ENCODE results near the gene MAP3K3.

DNA sequence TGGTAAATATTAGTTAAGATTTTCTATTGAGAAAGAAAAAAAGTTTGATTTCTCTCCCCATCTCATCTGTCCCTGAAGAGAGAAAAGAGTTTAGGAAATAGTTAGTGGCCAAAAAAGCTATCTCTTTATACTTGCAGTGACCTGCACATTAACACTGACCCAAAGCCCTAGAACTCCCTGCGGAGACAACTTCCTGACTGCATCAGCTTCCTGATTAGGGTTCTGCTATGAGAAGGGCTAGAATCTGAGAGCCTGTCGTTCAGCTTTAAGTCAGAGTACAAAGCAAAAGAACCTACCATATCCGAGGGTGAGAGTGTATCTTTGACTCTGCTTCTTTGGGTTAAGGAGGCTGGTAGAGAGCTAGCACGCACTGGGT lies 53.0 kb downstream of the MAP3K3 start:
- TF ChIP-seq, protein P1, sequence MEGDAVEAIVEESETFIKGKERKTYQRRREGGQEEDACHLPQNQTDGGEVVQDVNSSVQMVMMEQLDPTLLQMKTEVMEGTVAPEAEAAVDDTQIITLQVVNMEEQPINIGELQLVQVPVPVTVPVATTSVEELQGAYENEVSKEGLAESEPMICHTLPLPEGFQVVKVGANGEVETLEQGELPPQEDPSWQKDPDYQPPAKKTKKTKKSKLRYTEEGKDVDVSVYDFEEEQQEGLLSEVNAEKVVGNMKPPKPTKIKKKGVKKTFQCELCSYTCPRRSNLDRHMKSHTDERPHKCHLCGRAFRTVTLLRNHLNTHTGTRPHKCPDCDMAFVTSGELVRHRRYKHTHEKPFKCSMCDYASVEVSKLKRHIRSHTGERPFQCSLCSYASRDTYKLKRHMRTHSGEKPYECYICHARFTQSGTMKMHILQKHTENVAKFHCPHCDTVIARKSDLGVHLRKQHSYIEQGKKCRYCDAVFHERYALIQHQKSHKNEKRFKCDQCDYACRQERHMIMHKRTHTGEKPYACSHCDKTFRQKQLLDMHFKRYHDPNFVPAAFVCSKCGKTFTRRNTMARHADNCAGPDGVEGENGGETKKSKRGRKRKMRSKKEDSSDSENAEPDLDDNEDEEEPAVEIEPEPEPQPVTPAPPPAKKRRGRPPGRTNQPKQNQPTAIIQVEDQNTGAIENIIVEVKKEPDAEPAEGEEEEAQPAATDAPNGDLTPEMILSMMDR (IDR thresholded peaks at IDR 0.05) = no peak
- no peak for TF ChIP-seq POLR2A (IDR thresholded peaks at IDR 0.05)
